ENCODE results near the gene CLEC4G.
A peak's percentile ranks its signal among the peaks of the same experiment; 100 is the strongest.

Gene CLEC4G

GRCh38 chr19:7744871-7745650, 13.2 kb upstream of the CLEC4G start:
- no peak overlapping the region for H3K4me3 ChIP-seq (ENCODE audit: low read depth, low read length)
- no peaks in the 10 kb centered on the region for H3K27me3 ChIP-seq (ENCODE audit: insufficient read depth, low read depth, severe bottlenecking)
- peaks cover 3% of the 10 kb centered on the region for H3K9me3 ChIP-seq (ENCODE audit: severe bottlenecking)
- no peak for DNase-seq
- no peak overlapping the region for H3K27ac ChIP-seq
- no peaks in the 10 kb centered on the region for H3K36me3 ChIP-seq
- TF ChIP-seq CTCF (IDR thresholded peaks at IDR 0.05; ENCODE audit: low read depth, low read length), result no peak

GRCh38 chr19:7744199-7744786, 12.4 kb upstream of the CLEC4G start:
- Histone ChIP-seq H3K9me3 (ENCODE audit: severe bottlenecking) (peaks cover 3% of the 10 kb centered on the region), H3K36me3 (no peaks in the 10 kb centered on the region), H3K27me3 (ENCODE audit: insufficient read depth, low read depth, severe bottlenecking) (no peaks in the 10 kb centered on the region), H3K27ac (no peak overlapping the region), H3K4me3 (ENCODE audit: low read depth, low read length) (no peak overlapping the region)
- no peak for DNase-seq
- TF ChIP-seq CTCF (IDR thresholded peaks at IDR 0.05; ENCODE audit: low read depth, low read length), result no peak

- H3K27me3 ChIP-seq (ENCODE audit: insufficient read depth, low read depth, severe bottlenecking), result no peaks in the 10 kb centered on the region
- H3K9me3 ChIP-seq (ENCODE audit: severe bottlenecking), result peaks cover 3% of the 10 kb centered on the region
- DNase-seq, result no peak
- no peak for TF ChIP-seq CTCF (IDR thresholded peaks at IDR 0.05; ENCODE audit: low read depth, low read length)
- H3K36me3 ChIP-seq, result no peaks in the 10 kb centered on the region
- H3K27ac ChIP-seq, result no peak overlapping the region
- H3K4me3 ChIP-seq (ENCODE audit: low read depth, low read length), result no peak overlapping the region
Measured at GRCh38 chr19:7743425-7743841, 11.5 kb upstream of the CLEC4G start.

- Histone ChIP-seq H3K27ac (no peak overlapping the region), H3K4me3 (ENCODE audit: low read depth, low read length) (no peak overlapping the region), H3K27me3 (ENCODE audit: insufficient read depth, low read depth, severe bottlenecking) (no peaks in the 10 kb centered on the region), H3K36me3 (no peaks in the 10 kb centered on the region), H3K9me3 (ENCODE audit: severe bottlenecking) (no peaks in the 10 kb centered on the region)
- no peak for TF ChIP-seq CTCF (IDR thresholded peaks at IDR 0.05; ENCODE audit: low read depth, low read length)
- no peak for DNase-seq
Measured at GRCh38 chr19:7742991-7743390, 11.1 kb upstream of the CLEC4G start.

- H3K27me3 ChIP-seq (ENCODE audit: insufficient read depth, low read depth, severe bottlenecking), result no peaks in the 10 kb centered on the region
Measured at GRCh38 chr19:7742575-7742974, 10.7 kb upstream of the CLEC4G start.

More at GRCh38 chr19:7742575-7742974, 10.7 kb upstream of the CLEC4G start:
- H3K27ac ChIP-seq, result no peak overlapping the region
- H3K36me3 ChIP-seq, result no peaks in the 10 kb centered on the region
- H3K4me3 ChIP-seq (ENCODE audit: low read depth, low read length), result no peak overlapping the region
- peak; percentile 25 for DNase-seq
- no peak for TF ChIP-seq CTCF (IDR thresholded peaks at IDR 0.05; ENCODE audit: low read depth, low read length)
- no peaks in the 10 kb centered on the region for H3K9me3 ChIP-seq (ENCODE audit: severe bottlenecking)

Data from WERI-Rb-1 (cell line).